Natural killer cell (primary cell): ENCODE results near the gene GLRX2. TPM values are rescaled to one million over a fixed set of nuclear protein-coding genes. Genes with fewer than 3 reads are reported as not detected.
A peak's percentile ranks its signal among the peaks of the same experiment; 100 is the strongest.

Source experiments
- ATAC-seq, 3 donors: fragments of 150-1000 bp in 2 of 3; fragments of 200-7000 bp in 1 of 3; cut with Tn5 transposase; 1 replicate in 1 of 3; 2 replicates in 2 of 3; pipeline ENCODE4 v1.10.0; 2021; ENCODE audit warnings: mild to moderate bottlenecking in 2 of 3, moderate library complexity in 2 of 3
- DNase-seq, 2 donors: peaks; one replicate each; pipeline versions ENCODE4 v3.0.0 to v3.0.0-alpha.2; 2013 to 2021; ENCODE audit warnings: mixed read lengths in 1 of 2
- H3K27ac ChIP-seq: one replicate; pipeline ENCODE4 v1.5.1; 2013; ENCODE audit warnings: mild to moderate bottlenecking, low read length
- H3K27me3 ChIP-seq: one replicate; pipeline ENCODE4 v1.6.1; 2013; ENCODE audit warnings: low read length; ENCODE audit not compliant: control insufficient read depth, insufficient read depth
- H3K36me3 ChIP-seq: one replicate; pipeline ENCODE4 v1.6.1; 2013; ENCODE audit warnings: low read length; ENCODE audit not compliant: control insufficient read depth, insufficient read depth
- H3K4me1 ChIP-seq: one replicate; pipeline ENCODE4 v1.6.1; 2013; ENCODE audit warnings: low read length; ENCODE audit not compliant: control insufficient read depth, insufficient read depth
- H3K4me3 ChIP-seq: one replicate; pipeline ENCODE4 v1.5.1; 2013; ENCODE audit warnings: low read length
- H3K9me3 ChIP-seq: one replicate; pipeline ENCODE4 v1.6.1; 2013; ENCODE audit warnings: low read length; ENCODE audit not compliant: control insufficient read depth, insufficient read depth
- H3K27ac Mint-ChIP-seq, 2 donors: one replicate each; pipeline ENCODE4 v1.8.0; 2022; ENCODE audit warnings: mild to moderate bottlenecking in 2 of 2, mixed read lengths in 2 of 2, moderate library complexity in 1 of 2
- H3K27me3 Mint-ChIP-seq, 2 donors: one replicate each; pipeline ENCODE4 v1.8.0; 2022; ENCODE audit warnings: low read depth in 2 of 2, mixed read lengths in 2 of 2
- H3K36me3 Mint-ChIP-seq: one replicate; pipeline ENCODE4 v1.8.0; 2022; ENCODE audit warnings: mixed read lengths
- H3K4me1 Mint-ChIP-seq, 2 donors: one replicate each; pipeline ENCODE4 v1.8.0; 2022; ENCODE audit warnings: mixed read lengths in 2 of 2
- H3K4me3 Mint-ChIP-seq: one replicate; pipeline ENCODE4 v1.8.0; 2022; ENCODE audit warnings: mild to moderate bottlenecking, moderate library complexity, mixed read lengths
- H3K9me3 Mint-ChIP-seq, 2 donors: one replicate each; pipeline ENCODE4 v1.8.0; 2022; ENCODE audit warnings: mixed read lengths in 2 of 2
- CTCF ChIP-seq: fragments of 200-600 bp; IDR thresholded peaks from one replicate; pipeline ENCODE4 v1.8.0; 2022; ENCODE audit warnings: antibody characterized with exemption
- WGBS: methylation state at CpG from one replicate; pipeline ENCODE4 v1.1.7; 2013; ENCODE audit warnings: missing lambda C conversion rate; ENCODE audit not compliant: insufficient coverage; 5-methylcytosine and 5-hydroxymethylcytosine counted together
- intact Hi-C: fragments of 100-400 bp; cut with micrococcal nuclease; formaldehyde crosslinking; loops from one replicate; pipeline ENCODE4 v1.14.2; 2022
- total RNA-seq, 4 donors: library from RNA; stranded (reverse); fragments of 120-200 nt in 1 of 4; gene quantifications; one replicate each; pipeline versions ENCODE4 v1.2.3 to v1.2.4, GENCODE V29; 2013 to 2022

GLRX2 gene
- total RNA-seq, 3 donors from 2014 or later (not counting 1 experiment from before 2014, with no cell fraction given), result 7.7 to 11.3 (median 9.5) TPM

GRCh38 chr1:193060406-193060805 is 44.8 kb downstream of the GLRX2 start:
- DNase-seq, result peak in 1 of 2 donors; percentile 12
- H3K4me1 Mint-ChIP-seq, result peaks cover 60 to 78% of the 10 kb centered on the region in 2 donors
- Histone ChIP-seq H3K27me3 (no peaks in the 10 kb centered on the region), H3K9me3 (no peaks in the 10 kb centered on the region), H3K4me1 (peaks cover 14% of the 10 kb centered on the region), H3K36me3 (no peaks in the 10 kb centered on the region), H3K27ac (peak overlapping the region; percentile 15), H3K4me3 (peak overlapping the region; percentile 99)
- intact Hi-C loops, result no loop called here
- H3K4me3 Mint-ChIP-seq, result peak overlapping the region; percentile 98
- H3K27me3 Mint-ChIP-seq, result no peaks in the 10 kb centered on the region
- WGBS, result 39% methylated on average over 3 of the region's 4 CpGs
- no peaks in the 10 kb centered on the region for H3K9me3 Mint-ChIP-seq
- TF ChIP-seq CTCF, result no peak
- peak overlapping the region; percentile 98 for H3K27ac Mint-ChIP-seq
- H3K36me3 Mint-ChIP-seq, result no peaks in the 10 kb centered on the region
- no peak for ATAC-seq

- no peak for TF ChIP-seq CTCF
- H3K27ac Mint-ChIP-seq, result peak overlapping the region; percentile 98
- H3K4me3 Mint-ChIP-seq, result peak overlapping the region; percentile 98
- intact Hi-C loops, result no loop called here
- Histone ChIP-seq H3K4me3 (peak overlapping the region; percentile 99), H3K9me3 (no peaks in the 10 kb centered on the region), H3K4me1 (peaks cover 14% of the 10 kb centered on the region), H3K36me3 (no peaks in the 10 kb centered on the region), H3K27ac (peak overlapping the region; percentile 98), H3K27me3 (no peaks in the 10 kb centered on the region)
- DNase-seq (no peak), ATAC-seq (no peak)
- H3K4me1 Mint-ChIP-seq, result peaks cover 62 to 75% of the 10 kb centered on the region in 2 donors
- H3K9me3 Mint-ChIP-seq, result no peaks in the 10 kb centered on the region
- no peaks in the 10 kb centered on the region for H3K27me3 Mint-ChIP-seq
- H3K36me3 Mint-ChIP-seq, result no peaks in the 10 kb centered on the region
- 0% methylated on average over 5 of the region's 9 CpGs for WGBS
Measured at GRCh38 chr1:193060115-193060403, 45.2 kb downstream of the GLRX2 start.

- Histone ChIP-seq H3K4me3 (peak within 1 kb of the TSS; percentile 99), H3K9me3 (no peaks in the 10 kb centered on the region), H3K27me3 (no peaks in the 10 kb centered on the region), H3K36me3 (no peaks in the 10 kb centered on the region), H3K27ac (peak within 1 kb of the TSS; percentile 98), H3K4me1 (peaks cover 14% of the 10 kb centered on the region)
- no peak for TF ChIP-seq CTCF
- peaks cover 67 to 77% of the 10 kb centered on the region in 2 donors for H3K4me1 Mint-ChIP-seq
- peak within 1 kb of the TSS; percentile 98 for H3K27ac Mint-ChIP-seq
- no peaks in the 10 kb centered on the region for H3K27me3 Mint-ChIP-seq
- peak within 1 kb of the TSS; percentile 98 for H3K4me3 Mint-ChIP-seq
- no peaks in the 10 kb centered on the region for H3K36me3 Mint-ChIP-seq
- H3K9me3 Mint-ChIP-seq, result no peaks in the 10 kb centered on the region
- peak; percentile 87 to 98 for DNase-seq
- under 1% methylated on average over 73 of the region's 74 CpGs for WGBS
- intact Hi-C loops, result loop anchor here (1.0 to 2.0 kb wide), 4 partner anchors 45 to 454 kb away; partner anchors contain the start of genes CDC73 and GLRX2
- ATAC-seq, result peak; percentile 85 to 96 (median 88)
Measured at GRCh38 chr1:193059282-193060114, 45.7 kb downstream of the GLRX2 start, which contains the start of the genes RO60 and UCHL5. TSS of gene RO60 (plus strand) at chr1:193059612. CDS start at chr1:193069055, 9,443 bp downstream. TSS of gene UCHL5 (minus strand) at chr1:193059360. CDS start at chr1:193059260, 100 bp downstream.
